ENCODE measurements around the gene EIF5.

The EIF5 gene

GRCh38 chr14:103311171-103311997, 22.7 kb upstream of the EIF5 start:
- DNase-seq, result no peak

GRCh38 chr14:103312006-103312635, 21.9 kb upstream of the EIF5 start:
- no peak for DNase-seq

GRCh38 chr14:103313704-103314103, 20.3 kb upstream of the EIF5 start:
- no peak for DNase-seq

GRCh38 chr14:103314496-103315277, 19.4 kb upstream of the EIF5 start:
- DNase-seq, result no peak

- DNase-seq, result no peak
Observed at GRCh38 chr14:103315351-103315911, 18.6 kb upstream of the EIF5 start.

- no peak for DNase-seq
Observed at GRCh38 chr14:103315941-103316340, 18.1 kb upstream of the EIF5 start.

- no peak for DNase-seq
Observed at GRCh38 chr14:103316721-103317121, 17.3 kb upstream of the EIF5 start.

- no peak for DNase-seq
Observed at GRCh38 chr14:103317251-103317650, 16.8 kb upstream of the EIF5 start.

GRCh38 chr14:103317976-103318580, 16.0 kb upstream of the EIF5 start:
- DNase-seq, result no peak

- DNase-seq, result no peak
Observed at GRCh38 chr14:103318750-103319419, 15.2 kb upstream of the EIF5 start.

GRCh38 chr14:103319422-103319821, 14.6 kb upstream of the EIF5 start:
- DNase-seq, result no peak

GRCh38 chr14:103326078-103326477, 8.0 kb upstream of the EIF5 start:
- no peak for DNase-seq

- no peak for DNase-seq
Observed at GRCh38 chr14:103328941-103329340, 5.1 kb upstream of the EIF5 start.

- no peak for DNase-seq
Observed at GRCh38 chr14:103329401-103330347, 4.4 kb upstream of the EIF5 start.

- no peak for DNase-seq
Observed at GRCh38 chr14:103330536-103330935, 3.5 kb upstream of the EIF5 start.

GRCh38 chr14:103332143-103332919, 1.7 kb upstream of the EIF5 start:
- no peak for DNase-seq

GRCh38 chr14:103334644-103335622, 896 bp downstream of the EIF5 start:
- DNase-seq, result peak; percentile 38

GRCh38 chr14:103336191-103336590, 2.2 kb downstream of the EIF5 start:
- DNase-seq, result no peak

GRCh38 chr14:103337794-103338193, 3.8 kb downstream of the EIF5 start:
- DNase-seq, result no peak
